Parathyroid adenoma (tissue), 2 donors: ENCODE results near the gene SLC38A6.

Experiments used
- H2AFZ ChIP-seq: fragments of 300-600 bp; sonication (generic); one replicate; pipeline ENCODE4 v1.7.0; 2017; ENCODE audit warnings: antibody characterized with exemption, mild to moderate bottlenecking
- H3K27ac ChIP-seq: fragments of 300-600 bp; sonication (generic); one replicate; pipeline ENCODE4 v1.7.0; 2017
- H3K27me3 ChIP-seq: fragments of 300-600 bp; sonication (generic); one replicate; pipeline ENCODE4 v1.7.0; 2017; ENCODE audit warnings: low read length; ENCODE audit not compliant: control insufficient read depth, insufficient read depth
- H3K36me3 ChIP-seq: fragments of 300-600 bp; sonication (generic); one replicate; pipeline ENCODE4 v1.7.0; 2017; ENCODE audit warnings: low read length; ENCODE audit not compliant: control insufficient read depth, insufficient read depth
- H3K4me1 ChIP-seq: fragments of 300-600 bp; sonication (generic); one replicate; pipeline ENCODE4 v1.7.0; 2017; ENCODE audit warnings: control low read depth
- H3K4me2 ChIP-seq: fragments of 300-600 bp; sonication (generic); one replicate; pipeline ENCODE4 v1.7.0; 2017; ENCODE audit warnings: low read length
- H3K4me3 ChIP-seq: fragments of 300-600 bp; sonication (generic); one replicate; pipeline ENCODE4 v1.7.0; 2017; ENCODE audit warnings: low read depth, low read length
- H3K79me2 ChIP-seq: fragments of 300-600 bp; sonication (generic); one replicate; pipeline ENCODE4 v1.7.0; 2017; ENCODE audit warnings: control low read depth
- H3K9ac ChIP-seq: fragments of 300-600 bp; sonication (generic); one replicate; pipeline ENCODE4 v1.7.0; 2017; ENCODE audit warnings: mild to moderate bottlenecking
- H3K9me3 ChIP-seq: fragments of 300-600 bp; sonication (generic); one replicate; pipeline ENCODE4 v1.7.0; 2017; ENCODE audit warnings: low read length; ENCODE audit not compliant: control insufficient read depth
- CTCF ChIP-seq: fragments of 300-600 bp; sonication (generic); IDR thresholded peaks from one replicate; pipeline ENCODE4 v1.7.0; 2017; ENCODE audit warnings: antibody characterized with exemption, mild to moderate bottlenecking
- donor health status: primary hyperparathyroidism.

Gene SLC38A6

GRCh38 chr14:61076556-61076955 is 95.5 kb downstream of the SLC38A6 start:
- Histone ChIP-seq H3K9me3 (no peaks in the 10 kb centered on the region), H3K36me3 (no peaks in the 10 kb centered on the region), H2AFZ (no peak overlapping the region), H3K9ac (no peak overlapping the region), H3K4me2 (no peak overlapping the region), H3K27me3 (no peaks in the 10 kb centered on the region), H3K79me2 (no peaks in the 10 kb centered on the region), H3K4me1 (no peaks in the 10 kb centered on the region), H3K4me3 (no peak overlapping the region), H3K27ac (no peak overlapping the region)
- no peak for TF ChIP-seq CTCF

GRCh38 chr14:61077437-61077836 is 96.4 kb downstream of the SLC38A6 start:
- no peak overlapping the region for H3K4me2 ChIP-seq
- no peaks in the 10 kb centered on the region for H3K4me1 ChIP-seq
- no peaks in the 10 kb centered on the region for H3K79me2 ChIP-seq
- H3K27me3 ChIP-seq = no peaks in the 10 kb centered on the region
- no peak overlapping the region for H3K27ac ChIP-seq
- H3K9me3 ChIP-seq = no peaks in the 10 kb centered on the region
- H3K9ac ChIP-seq = no peak overlapping the region
- no peaks in the 10 kb centered on the region for H3K36me3 ChIP-seq
- H3K4me3 ChIP-seq = no peak overlapping the region
- H2AFZ ChIP-seq = no peak overlapping the region
- no peak for TF ChIP-seq CTCF

- TF ChIP-seq CTCF = no peak
Measured at GRCh38 chr14:61077951-61078720, 97.1 kb downstream of the SLC38A6 start.

GRCh38 chr14:61080591-61081010 is 99.6 kb downstream of the SLC38A6 start:
- TF ChIP-seq CTCF = no peak
- Histone ChIP-seq H3K27ac (no peak overlapping the region), H3K4me2 (no peak overlapping the region), H3K4me1 (no peaks in the 10 kb centered on the region), H3K79me2 (no peaks in the 10 kb centered on the region), H3K27me3 (no peaks in the 10 kb centered on the region), H3K9me3 (no peaks in the 10 kb centered on the region), H2AFZ (no peak overlapping the region), H3K36me3 (no peaks in the 10 kb centered on the region), H3K9ac (no peak overlapping the region), H3K4me3 (no peak overlapping the region)

More at GRCh38 chr14:61077951-61078720, 97.1 kb downstream of the SLC38A6 start:
- Histone ChIP-seq H3K4me3 (no peak overlapping the region), H3K27ac (no peak overlapping the region), H3K79me2 (no peaks in the 10 kb centered on the region), H3K36me3 (no peaks in the 10 kb centered on the region), H2AFZ (no peak overlapping the region), H3K4me1 (no peaks in the 10 kb centered on the region), H3K9ac (no peak overlapping the region), H3K4me2 (no peak overlapping the region), H3K27me3 (no peaks in the 10 kb centered on the region), H3K9me3 (no peaks in the 10 kb centered on the region)

GRCh38 chr14:61088081-61088480 is 107.0 kb downstream of the SLC38A6 start:
- H3K4me3 ChIP-seq = no peak overlapping the region
- H3K27ac ChIP-seq = no peak overlapping the region
- no peaks in the 10 kb centered on the region for H3K36me3 ChIP-seq
- H3K4me1 ChIP-seq = no peaks in the 10 kb centered on the region
- H3K9ac ChIP-seq = no peak overlapping the region
- no peaks in the 10 kb centered on the region for H3K27me3 ChIP-seq
- no peak overlapping the region for H2AFZ ChIP-seq
- H3K4me2 ChIP-seq = no peak overlapping the region
- no peaks in the 10 kb centered on the region for H3K9me3 ChIP-seq
- H3K79me2 ChIP-seq = no peaks in the 10 kb centered on the region
- TF ChIP-seq CTCF = no peak
